ENCODE data around the gene TMCC3.

TMCC3 gene

GRCh38 chr12:94625531-94625930 is 24.8 kb downstream of the TMCC3 start (continued):
- TF ChIP-seq ZBTB10 (tag by site-specific recombination; IDR thresholded peaks at IDR 0.05) (no peak), MYNN (tag by site-specific recombination; IDR thresholded peaks at IDR 0.05; ENCODE audit: borderline replicate concordance) (no peak), ZNF354C (tag by site-specific recombination; IDR thresholded peaks at IDR 0.05; ENCODE audit: borderline replicate concordance, low read depth) (no peak)

GRCh38 chr12:94623161-94623920 is 27.0 kb downstream of the TMCC3 start:
- ChIA-PET CTCF (interaction anchor here (0.5 to 1.1 kb wide), 3 partner anchors 20 to 91 kb away, joined by 3 to 6 read pairs (median 4); no protein-coding TSS in a partner anchor), POLR2A (interaction anchor here (0.8 kb wide), 1 partner anchor 9 kb away, joined by 3 read pairs; no protein-coding TSS in a partner anchor)
- Histone ChIP-seq H3K4me3 (ENCODE audit: low read depth, low read length) (no peak overlapping the region), H3K27ac (ENCODE audit: extremely low read depth, low read depth, low read length) (no peak overlapping the region), H3K9me3 (ENCODE audit: control insufficient read depth, insufficient read depth, low read depth, low read length) (no peaks in the 10 kb centered on the region), H3K4me1 (ENCODE audit: control insufficient read depth, insufficient read depth, low read length) (peaks cover 16% of the 10 kb centered on the region), H3K36me3 (ENCODE audit: control insufficient read depth in 2 of 2, insufficient read depth in 1 of 2, low read length in 2 of 2) (no peaks in the 10 kb centered on the region)
- TF ChIP-seq ZNF37A (tag by site-specific recombination; IDR thresholded peaks at IDR 0.05) (no peak), ZFHX2 (tag by site-specific recombination; conservative IDR thresholded peaks at IDR 0.05) (0 out of 2 replicates have a peak, but pooled peaks have one; percentile 9), EGR2 (tag by site-specific recombination; IDR thresholded peaks at IDR 0.05; ENCODE audit: low read depth) (peak; percentile 8; the same call in 1 of the 2 replicates)

GRCh38 chr12:94622475-94622874 is 27.9 kb downstream of the TMCC3 start:
- Histone ChIP-seq H3K4me1 (ENCODE audit: control insufficient read depth, insufficient read depth, low read length) (peaks cover 19% of the 10 kb centered on the region), H3K27ac (ENCODE audit: extremely low read depth, low read depth, low read length) (no peak overlapping the region), H3K36me3 (ENCODE audit: control insufficient read depth in 2 of 2, insufficient read depth in 1 of 2, low read length in 2 of 2) (no peaks in the 10 kb centered on the region), H3K4me3 (ENCODE audit: low read depth, low read length) (no peak overlapping the region), H3K9me3 (ENCODE audit: control insufficient read depth, insufficient read depth, low read depth, low read length) (no peaks in the 10 kb centered on the region)
- POLR2A ChIA-PET: interaction anchor here (0.8 kb wide), 1 partner anchor 8 kb away, joined by 3 read pairs; no protein-coding TSS in a partner anchor
- CTCF ChIA-PET: interaction anchor here (0.6 kb wide), 1 partner anchor 90 kb away, joined by 3 read pairs; no protein-coding TSS in a partner anchor
- TF ChIP-seq ZNF623 (tag by site-specific recombination; IDR thresholded peaks at IDR 0.05) (no peak), ZIC2 (tag by site-specific recombination; IDR thresholded peaks at IDR 0.05) (no peak), MYNN (tag by site-specific recombination; IDR thresholded peaks at IDR 0.05; ENCODE audit: borderline replicate concordance) (peak; percentile 27; the same call in 1 of the 2 replicates), ZFP37 (tag by site-specific recombination; IDR thresholded peaks at IDR 0.05) (no peak), ZNF580 (tag by site-specific recombination; IDR thresholded peaks at IDR 0.05) (no peak)

GRCh38 chr12:94621662-94622359 is 28.5 kb downstream of the TMCC3 start:
- ChIA-PET POLR2A (interaction anchor here (0.5 kb wide), 1 partner anchor 1711 kb away, joined by 3 read pairs; no protein-coding TSS in a partner anchor), CTCF (interaction anchor here (0.5 kb wide), 1 partner anchor 691 kb away, joined by 3 read pairs; no protein-coding TSS in a partner anchor)
- Histone ChIP-seq H3K36me3 (ENCODE audit: control insufficient read depth in 2 of 2, insufficient read depth in 1 of 2, low read length in 2 of 2) (no peaks in the 10 kb centered on the region), H3K27ac (ENCODE audit: extremely low read depth, low read depth, low read length) (no peak overlapping the region), H3K9me3 (ENCODE audit: control insufficient read depth, insufficient read depth, low read depth, low read length) (no peaks in the 10 kb centered on the region), H3K4me1 (ENCODE audit: control insufficient read depth, insufficient read depth, low read length) (peaks cover 26% of the 10 kb centered on the region), H3K4me3 (ENCODE audit: low read depth, low read length) (no peak overlapping the region)
- TF ChIP-seq ZBTB17 (tag by site-specific recombination; IDR thresholded peaks at IDR 0.05) (peak; percentile 31; the same call in 1 of the 2 replicates), PRDM2 (tag by site-specific recombination; IDR thresholded peaks at IDR 0.05; ENCODE audit: borderline replicate concordance) (no peak), PRDM6 (tag by site-specific recombination; IDR thresholded peaks at IDR 0.05) (0 out of 2 replicates have a peak, but pooled peaks have one; percentile 6)
